PFSK-1 (cell line): ENCODE results near the gene NPAP1.

Source experiments
- POLR2AphosphoS5 ChIP-seq: IDR thresholded peaks from 2 replicates; pipeline ENCODE4 v1.6.1; 2012; ENCODE audit warnings: low read depth, mild to moderate bottlenecking, control low read depth, low read length, moderate library complexity
- SIN3A ChIP-seq: IDR thresholded peaks from 2 replicates; pipeline ENCODE4 v1.6.1; 2012; ENCODE audit warnings: mild to moderate bottlenecking, low read length, moderate library complexity, borderline replicate concordance; ENCODE audit not compliant: insufficient read depth
- TAF1 ChIP-seq: IDR thresholded peaks from 2 replicates; pipeline ENCODE4 v1.6.1; 2012; ENCODE audit warnings: low read length, control low read depth, borderline replicate concordance; ENCODE audit not compliant: insufficient read depth
- TF ChIP-seq, protein P1 (sequence below), 2 experiments: IDR thresholded peaks; 2 replicates each; pipeline versions ENCODE4 v1.6.1 to v1.8.0; 2011 to 2012; ENCODE audit warnings: low read depth in 2 of 2, low read length in 2 of 2, control low read depth in 1 of 2, inconsistent platforms in 1 of 2, mild to moderate bottlenecking in 1 of 2, moderate library complexity in 1 of 2; ENCODE audit not compliant: insufficient read depth in 1 of 2

DNA sequence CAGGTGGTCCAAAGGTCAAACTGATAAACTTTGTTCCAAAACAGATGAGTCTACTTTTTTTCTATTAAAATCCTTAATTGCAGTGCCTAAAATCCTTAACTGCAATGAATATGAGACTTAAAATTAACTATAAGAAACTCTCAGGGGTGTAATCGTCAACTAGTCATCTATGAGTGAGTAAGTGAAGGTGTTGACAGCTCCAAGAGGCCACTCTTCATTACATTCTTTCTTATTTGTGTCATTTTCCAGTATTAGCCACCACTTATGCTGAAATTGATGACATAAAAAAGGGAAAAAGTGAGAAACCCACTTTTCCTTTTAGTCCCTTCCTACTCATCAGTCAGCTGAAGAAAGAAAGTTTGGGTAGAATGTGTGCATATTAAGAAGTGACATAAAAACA is 12.6 kb upstream of the NPAP1 start:
- TF ChIP-seq, protein P1, sequence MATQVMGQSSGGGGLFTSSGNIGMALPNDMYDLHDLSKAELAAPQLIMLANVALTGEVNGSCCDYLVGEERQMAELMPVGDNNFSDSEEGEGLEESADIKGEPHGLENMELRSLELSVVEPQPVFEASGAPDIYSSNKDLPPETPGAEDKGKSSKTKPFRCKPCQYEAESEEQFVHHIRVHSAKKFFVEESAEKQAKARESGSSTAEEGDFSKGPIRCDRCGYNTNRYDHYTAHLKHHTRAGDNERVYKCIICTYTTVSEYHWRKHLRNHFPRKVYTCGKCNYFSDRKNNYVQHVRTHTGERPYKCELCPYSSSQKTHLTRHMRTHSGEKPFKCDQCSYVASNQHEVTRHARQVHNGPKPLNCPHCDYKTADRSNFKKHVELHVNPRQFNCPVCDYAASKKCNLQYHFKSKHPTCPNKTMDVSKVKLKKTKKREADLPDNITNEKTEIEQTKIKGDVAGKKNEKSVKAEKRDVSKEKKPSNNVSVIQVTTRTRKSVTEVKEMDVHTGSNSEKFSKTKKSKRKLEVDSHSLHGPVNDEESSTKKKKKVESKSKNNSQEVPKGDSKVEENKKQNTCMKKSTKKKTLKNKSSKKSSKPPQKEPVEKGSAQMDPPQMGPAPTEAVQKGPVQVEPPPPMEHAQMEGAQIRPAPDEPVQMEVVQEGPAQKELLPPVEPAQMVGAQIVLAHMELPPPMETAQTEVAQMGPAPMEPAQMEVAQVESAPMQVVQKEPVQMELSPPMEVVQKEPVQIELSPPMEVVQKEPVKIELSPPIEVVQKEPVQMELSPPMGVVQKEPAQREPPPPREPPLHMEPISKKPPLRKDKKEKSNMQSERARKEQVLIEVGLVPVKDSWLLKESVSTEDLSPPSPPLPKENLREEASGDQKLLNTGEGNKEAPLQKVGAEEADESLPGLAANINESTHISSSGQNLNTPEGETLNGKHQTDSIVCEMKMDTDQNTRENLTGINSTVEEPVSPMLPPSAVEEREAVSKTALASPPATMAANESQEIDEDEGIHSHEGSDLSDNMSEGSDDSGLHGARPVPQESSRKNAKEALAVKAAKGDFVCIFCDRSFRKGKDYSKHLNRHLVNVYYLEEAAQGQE (IDR thresholded peaks at IDR 0.05; ENCODE audit: insufficient read depth in 1 of 2, low read depth in 2 of 2, low read length in 2 of 2) = no peak
- TF ChIP-seq TAF1 (no peak), POLR2AphosphoS5 (no peak), SIN3A (no peak)
